ENCODE data around the gene MTCL1. TPM values are rescaled to one million over a fixed set of nuclear protein-coding genes. Genes with fewer than 3 reads are reported as not detected.
"Not testable (repeated sequence)": the region's sequence is repeated elsewhere in the genome, so short reads cannot be mapped to it uniquely, and the experiment has no call there.

The MTCL1 gene
- total and polyA plus RNA-seq, 9 of the 15 experiments (the other 6 are each of a cell fraction or from before 2014, with no cell fraction given): 0.21 to 7.4 (median 3.7) TPM

- 15% methylated on average over 3 of the region's 3 CpGs for WGBS (ENCODE audit: insufficient coverage, low coverage, missing lambda C conversion rate)
- peak; percentile 19 for FAIRE-seq
Measured at GRCh38 chr18:8761535-8761934, 56.2 kb downstream of the MTCL1 start.

GRCh38 chr18:8762968-8763367 lies 57.6 kb downstream of the MTCL1 start:
- peaks cover 6% of the 10 kb centered on the region; the same call in 1 of the 2 replicates for H3K9me3 ChIP-seq (replicated peaks; ENCODE audit: control insufficient read depth, insufficient read depth, low read depth, low read length)
- no peak overlapping the region for H3K4me2 ChIP-seq (ENCODE audit: insufficient read depth, low read length)
- H3K27ac ChIP-seq (ENCODE audit: extremely low read depth, low read depth, low read length): no peak overlapping the region
- ATAC-seq: no peak
- ChIA-PET CTCF (ENCODE audit: low intra/inter-chr PET ratio) (no interaction called here), POLR2A (interaction anchor here (0.6 kb wide), 1 partner anchor 12 kb away, joined by 3 read pairs; no protein-coding TSS in a partner anchor)
- DNase-seq (ENCODE audit: extremely low read depth in 1 of 4, low spot score in 3 of 4): no peak
- no peak for FAIRE-seq
- H3K36me3 ChIP-seq (ENCODE audit: control insufficient read depth, insufficient read depth, low read length): no peaks in the 10 kb centered on the region
- H3K4me1 ChIP-seq (replicated peaks in 1 of 2; ENCODE audit: control insufficient read depth in 2 of 2, insufficient read depth in 2 of 2, low read length in 2 of 2): peaks cover 0 to 2% of the 10 kb centered on the region in 2 experiments; a peak in 1 of 5 replicates
- H3K9me1 ChIP-seq (ENCODE audit: control insufficient read depth, insufficient read depth, low read length): no peaks in the 10 kb centered on the region
- 6% methylated on average over 5 of the region's 5 CpGs for WGBS (ENCODE audit: insufficient coverage, low coverage, missing lambda C conversion rate)
- in situ Hi-C loops (cut with MboI) (no loop called here), intact Hi-C loops (cut with micrococcal nuclease) (no loop called here)
- no peak overlapping the region for H2AFZ ChIP-seq (ENCODE audit: low read depth, low read length)
- no peak overlapping the region for H3K9ac ChIP-seq (ENCODE audit: insufficient read depth in 1 of 2, low read depth in 2 of 2, low read length in 2 of 2)
- no peaks in the 10 kb centered on the region for H3K79me2 ChIP-seq (ENCODE audit: control insufficient read depth, insufficient read depth, low read length)
- H3K4me3 ChIP-seq: no peak overlapping the region
- peaks cover 0 to 6% of the 10 kb centered on the region in 2 experiments; a peak in 4 of 5 replicates for H3K27me3 ChIP-seq (ENCODE audit: control insufficient read depth in 2 of 2, insufficient read depth in 2 of 2, low read length in 2 of 2)
- H4K20me1 ChIP-seq (replicated peaks; ENCODE audit: control insufficient read depth, insufficient read depth, low read length): no peaks in the 10 kb centered on the region
- TF ChIP-seq FOSL1 (tag; conservative IDR thresholded peaks at IDR 0.05): no peak
- TF ChIP-seq ZBTB7A (IDR thresholded peaks at IDR 0.05; ENCODE audit: borderline replicate concordance, control insufficient read depth, low read depth, low read length): no peak
- no peak for TF ChIP-seq NONO (IDR thresholded peaks at IDR 0.05; ENCODE audit: low read depth in 2 of 2, low read length in 1 of 2)
- TF ChIP-seq ZNF695 (CRISPR knock-in tag; IDR thresholded peaks at IDR 0.05): no peak
- TF ChIP-seq CUX1 (CRISPR knock-in tag; IDR thresholded peaks at IDR 0.05): no peak
- TF ChIP-seq DNMT1 (IDR thresholded peaks at IDR 0.05): no peak
- TF ChIP-seq PCBP2 (IDR thresholded peaks at IDR 0.05; ENCODE audit: low read depth, low read length, poor library complexity, severe bottlenecking): no peak
- TF ChIP-seq SMARCA4 (IDR thresholded peaks at IDR 0.05): no peak
- BruUV-seq (replicated peaks): no TSS peak

More at GRCh38 chr18:8761535-8761934, 56.2 kb downstream of the MTCL1 start:
- POLR2A ChIA-PET: interaction anchor here (0.6 kb wide), 1 partner anchor 47 kb away, joined by 3 read pairs; no protein-coding TSS in a partner anchor
- H2AFZ ChIP-seq (ENCODE audit: low read depth, low read length); DNase-seq (ENCODE audit: extremely low read depth in 1 of 4, low spot score in 3 of 4); H3K4me1 ChIP-seq (replicated peaks in 1 of 2; ENCODE audit: control insufficient read depth in 2 of 2, insufficient read depth in 2 of 2, low read length in 2 of 2); H3K9me1 ChIP-seq (ENCODE audit: control insufficient read depth, insufficient read depth, low read length); CTCF ChIA-PET (ENCODE audit: low intra/inter-chr PET ratio); ATAC-seq; BruUV-seq (replicated peaks); H3K79me2 ChIP-seq (ENCODE audit: control insufficient read depth, insufficient read depth, low read length); H3K9ac ChIP-seq (ENCODE audit: insufficient read depth in 1 of 2, low read depth in 2 of 2, low read length in 2 of 2); intact Hi-C loops (cut with micrococcal nuclease); H3K27me3 ChIP-seq (ENCODE audit: control insufficient read depth in 2 of 2, insufficient read depth in 2 of 2, low read length in 2 of 2); H3K36me3 ChIP-seq (ENCODE audit: control insufficient read depth, insufficient read depth, low read length); H4K20me1 ChIP-seq (replicated peaks; ENCODE audit: control insufficient read depth, insufficient read depth, low read length); H3K4me3 ChIP-seq; in situ Hi-C loops (cut with MboI); H3K4me2 ChIP-seq (ENCODE audit: insufficient read depth, low read length); H3K9me3 ChIP-seq (replicated peaks; ENCODE audit: control insufficient read depth, insufficient read depth, low read depth, low read length); H3K27ac ChIP-seq (ENCODE audit: extremely low read depth, low read depth, low read length): not testable (repeated sequence)
- TF ChIP-seq ZFP36 (IDR thresholded peaks at IDR 0.05; ENCODE audit: low read depth, low read length, partially characterized antibody) (peak; percentile 65), TRIM24 (IDR thresholded peaks at IDR 0.05) (0 out of 4 replicates have a peak, but pooled peaks of 1 of the 2 experiments have one; percentile 21)

Data from K562 (cell line).